Measurements from ENCODE around the gene NOCT.
"Not testable (repeated sequence)": the region's sequence is repeated elsewhere in the genome, so short reads cannot be mapped to it uniquely, and the experiment has no call there.

The NOCT gene, protein sequence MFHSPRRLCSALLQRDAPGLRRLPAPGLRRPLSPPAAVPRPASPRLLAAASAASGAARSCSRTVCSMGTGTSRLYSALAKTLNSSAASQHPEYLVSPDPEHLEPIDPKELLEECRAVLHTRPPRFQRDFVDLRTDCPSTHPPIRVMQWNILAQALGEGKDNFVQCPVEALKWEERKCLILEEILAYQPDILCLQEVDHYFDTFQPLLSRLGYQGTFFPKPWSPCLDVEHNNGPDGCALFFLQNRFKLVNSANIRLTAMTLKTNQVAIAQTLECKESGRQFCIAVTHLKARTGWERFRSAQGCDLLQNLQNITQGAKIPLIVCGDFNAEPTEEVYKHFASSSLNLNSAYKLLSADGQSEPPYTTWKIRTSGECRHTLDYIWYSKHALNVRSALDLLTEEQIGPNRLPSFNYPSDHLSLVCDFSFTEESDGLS

DNA sequence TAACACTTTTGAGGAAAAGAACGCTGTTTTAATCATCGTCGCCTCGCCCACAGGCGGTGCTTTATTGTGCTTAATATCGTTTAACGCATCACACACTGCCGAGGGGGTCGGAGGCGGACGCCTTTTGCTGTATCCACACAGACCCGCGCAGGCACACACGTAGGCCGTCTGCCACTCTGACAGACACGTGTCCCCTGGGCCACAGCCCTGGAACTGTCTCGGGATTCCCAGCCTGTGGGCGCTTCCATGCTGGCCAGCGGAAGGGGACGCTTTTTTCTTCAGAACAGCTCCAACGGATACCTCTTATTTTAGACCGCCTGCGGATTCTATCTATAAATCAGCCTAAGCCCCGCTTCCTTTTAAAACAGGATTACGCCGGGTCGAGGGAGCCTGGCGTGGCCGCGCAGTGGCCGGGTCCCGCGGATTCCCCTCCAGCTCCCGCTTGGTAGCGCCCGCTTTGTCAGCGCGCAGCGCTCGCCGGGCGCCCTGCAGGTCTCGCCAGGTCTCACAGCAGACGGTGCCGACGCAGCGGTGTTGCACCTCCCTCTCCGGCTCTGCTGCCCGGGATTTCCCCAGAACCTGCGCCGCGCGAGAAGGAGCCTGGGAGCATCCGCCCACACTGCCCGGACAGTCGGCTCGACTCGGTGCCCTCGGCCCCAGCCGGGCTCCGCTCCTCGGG is at the start of gene NOCT:
Gene NOCT (plus strand): TSS at position 513 of the 679 bp plus-strand sequence. CDS start 201 bp downstream, outside the sequence.
- peak; percentile 71 to 85 for DNase-seq (ENCODE audit: low read depth in 2 of 2)

DNA sequence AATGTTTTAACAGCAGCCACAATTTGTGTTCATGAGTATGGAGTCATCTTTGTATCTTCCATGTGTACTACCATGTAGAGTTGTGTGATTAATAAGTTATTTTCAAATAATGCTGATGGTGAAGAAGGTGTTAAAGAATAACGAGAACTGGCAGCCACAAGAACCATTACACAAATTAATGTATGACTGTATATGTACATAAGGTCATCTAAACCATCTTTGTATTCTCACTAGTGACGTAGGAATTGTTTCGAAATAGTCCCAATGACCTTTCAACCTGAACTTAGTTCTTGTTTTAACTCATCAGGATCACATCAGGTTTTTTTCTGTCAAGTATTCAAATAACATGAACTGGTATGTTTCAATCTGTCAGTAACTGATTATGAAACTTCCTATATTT is 48.3 kb upstream of the NOCT start:
- no peak for DNase-seq (ENCODE audit: low read depth in 2 of 2)

DNA sequence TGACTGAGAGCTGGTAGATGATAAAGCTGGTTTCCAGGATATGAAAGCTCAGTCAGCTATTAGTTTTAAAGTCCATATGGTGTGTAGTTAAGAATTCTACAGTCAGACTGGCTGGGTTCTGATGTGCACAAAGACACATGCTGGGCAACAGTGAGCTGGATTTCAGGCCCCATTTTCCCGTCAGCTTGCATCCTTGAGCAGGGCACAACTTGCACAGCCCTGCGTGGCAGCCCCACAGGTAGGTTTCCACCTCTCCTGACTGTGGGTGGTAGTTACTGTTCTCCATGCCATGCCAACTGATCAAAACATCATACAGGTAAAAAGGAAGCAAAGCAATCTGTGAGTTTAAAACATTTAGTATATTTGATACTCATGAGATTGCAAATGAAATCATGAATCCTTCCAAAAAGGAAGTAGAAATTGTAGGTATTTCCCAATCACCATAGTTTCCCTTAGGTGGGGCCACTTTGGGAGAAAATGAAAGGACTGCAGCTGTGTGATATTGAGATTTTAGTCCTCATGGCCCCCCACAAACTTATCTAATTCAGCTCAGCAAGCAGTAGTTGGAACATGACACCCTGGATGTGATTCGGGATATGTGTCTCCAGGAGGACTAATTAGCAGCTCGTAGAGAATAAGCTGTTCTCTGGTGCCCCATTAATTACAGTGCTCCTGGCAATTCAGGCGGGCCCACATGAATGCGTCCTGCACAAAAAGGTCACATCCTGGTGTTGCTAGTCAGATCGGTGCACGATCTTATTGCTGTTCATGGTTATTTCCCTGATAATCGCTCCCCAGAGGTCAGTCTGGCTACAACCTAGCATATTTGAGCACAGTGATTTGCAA is 42.4 kb upstream of the NOCT start:
- DNase-seq (ENCODE audit: low read depth in 2 of 2) = no peak

DNA sequence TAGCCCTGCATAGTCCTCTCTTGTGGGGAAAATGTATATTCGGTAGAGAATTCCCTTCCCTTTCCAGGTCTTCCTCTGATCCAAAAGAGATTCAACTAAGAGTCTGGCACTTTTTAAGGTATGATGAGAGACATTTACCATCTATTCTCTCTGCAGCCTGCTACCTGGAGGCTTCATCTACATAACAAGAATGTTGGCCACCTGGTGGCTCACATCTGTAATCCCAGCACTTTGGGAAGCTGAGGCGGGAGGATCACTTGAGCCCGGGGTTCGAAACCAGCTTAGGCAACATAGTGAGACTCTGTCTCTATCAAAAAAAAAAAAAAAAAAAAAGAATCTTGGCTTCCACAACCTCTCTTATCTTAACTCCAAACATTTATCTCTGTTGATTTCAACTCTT is 40.4 kb upstream of the NOCT start:
- no peak for DNase-seq (ENCODE audit: low read depth in 2 of 2)

DNA sequence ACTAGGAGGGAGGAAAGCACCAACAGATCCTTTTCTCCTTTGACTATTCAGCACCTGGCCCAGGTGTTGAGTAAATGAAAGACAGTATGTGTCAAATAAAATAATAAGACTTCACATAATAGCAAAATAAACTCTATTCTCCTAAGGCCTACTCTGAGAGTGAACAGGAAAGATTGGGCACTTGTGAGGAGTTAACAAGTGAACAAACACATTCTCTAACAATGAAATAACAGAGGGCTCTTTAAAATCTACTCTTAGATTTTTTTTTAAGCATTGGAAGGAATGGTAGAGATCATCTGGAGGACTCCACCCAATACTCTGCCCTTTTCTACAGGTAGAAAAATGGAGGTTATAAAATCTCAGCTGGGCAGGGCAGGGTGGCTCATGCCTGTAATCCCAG is 39.1 kb upstream of the NOCT start:
- DNase-seq (ENCODE audit: low read depth in 2 of 2) = no peak

DNA sequence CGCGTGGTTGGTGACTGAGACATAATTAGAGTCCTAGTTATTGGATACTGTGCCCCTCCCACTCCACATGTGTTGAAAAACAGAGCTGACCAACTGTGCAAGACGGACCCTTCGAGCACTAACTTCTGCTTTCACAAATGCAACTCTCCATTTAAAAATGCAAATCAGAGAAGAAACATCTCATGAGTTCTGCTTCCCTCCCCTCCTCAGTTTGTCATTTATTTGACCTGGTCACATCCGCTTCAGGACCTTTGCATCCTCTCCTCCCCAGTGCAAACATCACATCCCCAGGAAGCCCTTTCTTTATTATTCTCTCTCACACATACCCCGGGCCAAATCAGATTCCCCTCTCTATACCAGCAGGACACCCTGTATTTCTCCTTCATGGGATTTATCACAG is 38.1 kb upstream of the NOCT start:
- no peak for DNase-seq (ENCODE audit: low read depth in 2 of 2)

DNA sequence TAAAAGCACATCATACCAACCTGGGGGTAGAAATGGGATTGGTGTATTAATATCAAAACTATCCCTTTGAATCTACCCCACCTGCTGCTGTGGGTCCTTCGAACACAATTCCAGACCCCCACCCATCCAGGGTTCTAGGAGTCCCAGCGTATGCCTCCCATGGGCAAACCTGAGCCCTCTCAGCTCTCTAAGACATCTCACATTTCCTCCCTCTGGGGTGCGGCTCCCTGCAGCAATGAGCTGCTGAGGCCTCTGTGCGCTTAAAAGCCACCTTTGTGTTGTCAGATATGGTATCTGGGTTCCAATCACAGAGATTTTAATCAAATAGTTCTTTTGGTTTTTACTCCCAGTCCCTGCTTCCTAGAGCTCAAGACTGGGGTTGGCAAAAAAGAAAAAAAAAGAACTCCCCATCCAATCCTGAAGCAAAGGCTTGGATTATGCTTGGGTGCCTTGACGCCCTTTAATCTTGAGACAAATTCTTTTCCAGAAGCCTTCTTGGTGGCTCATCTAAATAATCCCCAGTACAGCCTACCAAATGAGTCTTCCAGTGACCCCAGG is 37.5 kb upstream of the NOCT start:
- DNase-seq (ENCODE audit: low read depth in 2 of 2) = no peak

DNA sequence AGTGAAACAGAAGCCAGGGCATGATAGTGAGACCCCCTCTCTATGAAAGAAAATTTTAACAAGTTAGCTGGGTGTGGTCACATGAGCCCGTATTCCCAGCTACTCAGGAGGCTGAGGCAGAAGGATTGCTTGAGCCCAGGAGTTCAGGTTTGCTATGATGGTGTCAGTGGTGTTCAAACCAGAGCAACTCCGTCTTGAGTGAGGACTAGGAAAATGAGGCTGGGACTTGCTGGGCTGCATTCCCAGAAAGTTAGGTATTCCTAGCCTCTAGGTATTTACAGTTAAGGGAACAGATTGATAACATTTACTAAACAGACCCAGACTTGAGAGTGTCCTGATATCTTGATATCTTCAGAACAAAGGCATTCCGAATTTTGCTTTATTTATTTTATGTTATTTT is 37.0 kb upstream of the NOCT start:
- no peak for DNase-seq (ENCODE audit: low read depth in 2 of 2)

DNA sequence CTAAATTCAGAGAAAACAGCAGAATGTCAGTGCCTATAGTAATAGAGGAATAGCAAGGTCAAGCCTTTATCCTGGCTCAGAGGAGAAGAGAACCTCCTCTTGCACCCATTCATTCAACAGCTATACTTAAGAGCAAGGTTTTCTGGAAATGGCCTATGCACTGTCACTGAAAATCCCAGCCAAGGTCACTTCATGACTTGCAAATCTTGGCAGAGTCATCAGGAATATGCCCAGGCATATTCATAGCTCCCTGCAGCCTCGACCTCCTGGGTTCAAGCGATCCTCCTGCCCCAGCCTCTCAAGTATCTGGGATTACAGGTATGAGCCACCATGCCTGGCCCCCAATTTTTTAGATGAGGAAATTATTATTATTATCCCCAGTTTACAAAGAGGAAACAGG is 35.8 kb upstream of the NOCT start:
- DNase-seq (ENCODE audit: low read depth in 2 of 2) = no peak

DNA sequence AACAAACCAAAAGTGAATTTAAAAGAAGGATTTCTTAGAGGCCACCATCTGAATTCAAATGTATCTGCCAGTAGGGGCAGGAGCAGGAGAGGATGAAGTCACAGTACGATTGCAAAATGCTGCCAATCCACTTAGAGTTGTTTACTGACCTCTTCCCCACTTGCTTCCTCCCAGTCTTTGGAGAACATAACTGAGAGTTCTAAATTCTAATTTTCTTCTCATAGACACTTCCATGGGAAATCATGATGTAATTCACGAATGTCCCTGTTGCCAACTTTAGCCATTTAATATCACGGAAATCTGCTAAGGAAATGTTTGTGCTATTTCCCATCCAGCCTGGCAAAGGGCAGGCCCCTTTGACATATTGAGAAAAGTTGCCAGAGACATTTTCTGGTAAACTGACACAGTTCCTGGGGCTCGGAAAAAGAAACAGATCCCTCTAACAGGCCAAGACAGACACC is 33.6 kb upstream of the NOCT start:
- DNase-seq (ENCODE audit: low read depth in 2 of 2) = no peak

DNA sequence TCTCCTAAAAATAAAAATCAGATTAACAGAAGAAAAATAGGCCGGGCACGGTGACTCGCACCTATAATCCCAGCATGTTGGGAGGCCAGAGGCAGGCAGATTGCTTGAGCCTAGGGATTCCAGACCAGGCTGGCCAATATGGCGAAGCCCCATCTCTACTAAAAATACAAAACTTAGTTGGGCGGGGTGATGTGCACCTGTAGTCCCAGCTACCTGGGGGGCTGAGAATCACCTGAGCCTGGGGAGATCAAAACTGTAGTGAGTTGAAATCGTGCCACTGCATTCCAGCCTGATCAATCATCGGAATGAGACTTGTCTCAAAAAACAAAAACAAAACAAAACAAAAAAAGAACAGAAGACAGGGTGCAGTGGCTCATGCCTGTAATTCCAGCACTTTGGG is 32.8 kb upstream of the NOCT start:
- DNase-seq (ENCODE audit: low read depth in 2 of 2) = no peak

DNA sequence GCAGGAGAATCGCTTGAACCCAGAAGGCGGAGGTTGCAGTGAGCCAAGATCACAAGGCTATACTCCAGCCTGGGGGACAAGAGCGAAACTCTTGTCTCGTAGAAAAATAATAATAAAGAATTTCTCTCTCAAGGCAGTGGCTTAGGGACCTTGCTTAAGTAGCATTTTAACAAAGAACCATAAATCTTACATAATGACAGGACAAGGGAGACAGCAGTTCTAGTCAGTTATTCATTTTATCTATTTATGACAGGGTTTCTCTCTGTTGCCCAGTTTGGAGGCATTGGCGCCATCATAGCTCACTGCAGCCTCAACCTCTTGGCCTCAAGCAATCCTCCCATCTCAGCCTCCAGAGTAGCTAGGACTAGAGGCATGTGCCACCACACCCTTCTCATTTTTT is 31.9 kb upstream of the NOCT start:
- no peak for DNase-seq (ENCODE audit: low read depth in 2 of 2)

DNA sequence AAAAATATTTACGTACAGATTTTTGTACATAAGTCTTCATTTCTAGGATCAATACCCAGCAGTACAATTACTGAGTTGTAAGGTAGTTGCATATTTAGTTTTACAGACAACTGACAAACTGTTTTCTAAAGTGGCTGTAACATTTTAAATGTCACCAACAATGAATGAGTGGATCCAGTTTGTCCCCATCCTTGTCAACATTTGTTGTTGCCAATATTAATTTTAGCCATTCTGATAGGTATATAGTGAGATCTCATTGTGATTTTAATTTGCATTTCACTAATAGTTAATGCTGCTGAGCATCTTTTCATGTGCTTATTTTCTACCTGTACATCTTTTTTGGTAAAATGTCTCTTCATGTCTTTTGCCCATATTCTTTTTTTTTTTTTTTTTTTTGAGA is 30.9 kb upstream of the NOCT start:
- no peak for DNase-seq (ENCODE audit: low read depth in 2 of 2)

DNA sequence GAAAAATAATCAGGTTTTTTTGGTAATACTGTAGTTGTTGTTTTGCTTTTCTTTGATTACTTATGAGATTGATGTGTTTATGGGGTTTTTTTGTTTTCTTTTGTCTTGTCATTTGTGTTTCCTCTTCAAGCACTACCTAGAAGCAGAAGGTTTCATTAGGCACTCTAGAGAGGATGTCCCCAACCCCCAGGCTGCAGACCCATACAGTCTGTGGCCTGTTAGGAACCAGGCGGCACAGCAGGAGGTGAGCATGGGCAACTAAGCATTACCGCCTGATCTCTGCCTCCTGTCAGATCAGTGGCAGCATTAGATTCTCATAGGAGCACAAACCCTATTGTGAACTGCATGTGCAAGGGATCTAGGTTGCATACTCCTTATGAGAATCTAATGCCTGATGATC is 22.9 kb upstream of the NOCT start:
- no peak for DNase-seq (ENCODE audit: low read depth in 2 of 2)

DNA sequence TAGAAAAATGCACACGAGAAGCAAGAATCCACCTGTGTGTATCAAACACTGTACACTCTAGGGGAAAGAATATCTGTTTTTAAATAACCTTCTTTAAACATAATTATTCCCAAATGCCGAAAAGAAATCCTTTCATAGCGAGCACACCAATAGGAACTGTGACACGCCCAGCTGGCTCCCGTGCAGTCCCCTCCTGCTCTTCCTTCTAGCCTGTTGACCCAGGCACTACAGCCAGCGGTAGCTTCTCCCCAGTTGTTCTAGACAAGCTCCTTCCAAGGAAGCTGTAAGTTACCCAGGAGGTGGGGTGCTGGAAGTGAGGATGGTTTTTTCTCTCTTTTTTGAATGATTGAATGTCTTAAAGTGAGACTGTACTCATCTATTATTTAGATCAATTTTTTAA is 19.5 kb upstream of the NOCT start:
- no peak for DNase-seq (ENCODE audit: low read depth in 2 of 2)

DNA sequence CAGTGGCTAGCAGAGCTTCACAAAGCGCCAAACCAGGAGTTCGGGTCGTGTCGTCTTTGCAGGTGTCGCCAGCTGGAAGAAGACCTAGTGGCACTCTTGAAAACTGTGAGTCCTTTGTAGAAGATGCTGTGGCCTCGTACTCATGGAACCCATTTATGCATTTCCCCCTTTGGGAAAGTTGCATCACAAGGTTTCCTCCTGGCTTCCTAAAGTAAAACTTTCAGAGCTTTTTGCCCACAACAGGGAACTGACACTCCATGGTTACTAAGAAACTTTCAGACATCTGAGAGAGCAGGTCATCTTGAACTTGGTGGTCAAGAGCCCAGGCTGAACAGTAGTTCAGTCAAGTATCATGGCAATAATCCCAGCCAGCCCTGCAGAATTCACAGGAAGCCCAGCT is 15.9 kb upstream of the NOCT start:
- DNase-seq (ENCODE audit: low read depth in 2 of 2) = no peak

DNA sequence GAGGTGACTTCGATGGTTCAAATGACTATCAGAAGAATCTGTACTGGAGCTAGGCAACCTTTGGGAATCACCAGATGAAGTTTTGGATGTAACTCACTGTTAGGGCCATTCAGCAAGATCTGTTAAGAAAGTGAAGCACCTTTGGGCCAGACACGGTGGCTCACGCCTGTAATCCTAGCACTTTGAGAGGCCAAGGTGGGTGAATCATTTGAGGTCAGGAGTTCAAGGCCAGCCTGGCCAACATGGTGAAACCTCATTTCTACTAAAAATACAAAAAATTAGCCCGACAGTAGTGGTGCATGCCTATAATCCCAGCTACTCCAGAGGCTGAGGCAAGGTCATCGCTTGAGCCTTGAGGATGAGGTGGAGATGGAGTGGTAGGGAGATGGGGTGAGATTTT is 15.4 kb upstream of the NOCT start:
- DNase-seq (ENCODE audit: low read depth in 2 of 2) = not testable (repeated sequence)

DNA sequence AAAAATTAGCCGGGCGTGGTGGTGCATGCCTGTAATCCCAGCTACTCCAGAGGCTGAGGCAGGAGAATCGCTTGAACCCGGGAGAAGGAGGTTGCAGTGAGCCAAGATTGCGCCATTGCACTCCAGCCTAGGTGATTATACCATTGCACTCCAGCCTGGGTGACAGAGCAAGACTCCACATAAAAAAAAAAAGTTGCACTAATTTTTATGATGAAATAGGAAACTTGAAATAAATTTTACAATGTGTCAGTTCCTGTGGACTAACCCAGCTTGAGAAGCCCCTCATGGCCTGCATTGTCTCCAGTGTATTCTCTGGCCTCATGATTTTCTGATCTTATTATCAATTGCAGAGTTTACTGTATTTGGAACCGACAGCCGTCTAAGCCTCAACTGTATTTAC is 14.2 kb upstream of the NOCT start:
- DNase-seq (ENCODE audit: low read depth in 2 of 2) = not testable (repeated sequence)

DNA sequence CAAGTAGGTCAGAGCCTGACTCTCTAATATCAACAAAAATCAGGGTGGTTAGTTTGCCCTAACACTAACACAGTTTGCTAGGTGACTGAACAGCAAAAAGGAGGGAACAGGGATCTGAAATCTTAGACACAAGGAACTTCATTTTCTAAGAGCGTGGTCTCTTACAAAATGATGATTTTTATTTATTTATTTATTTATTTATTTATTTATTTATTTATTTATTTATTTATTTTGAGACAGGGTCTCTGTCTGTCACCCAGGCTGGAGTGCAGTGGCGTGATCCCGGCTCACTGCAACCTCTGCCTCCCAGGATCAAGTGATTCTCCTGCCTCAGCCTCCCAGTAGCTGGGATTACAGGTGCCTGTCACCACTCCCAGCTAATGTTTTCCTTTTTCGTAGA is 11.9 kb upstream of the NOCT start:
- DNase-seq (ENCODE audit: low read depth in 2 of 2) = not testable (repeated sequence)

DNA sequence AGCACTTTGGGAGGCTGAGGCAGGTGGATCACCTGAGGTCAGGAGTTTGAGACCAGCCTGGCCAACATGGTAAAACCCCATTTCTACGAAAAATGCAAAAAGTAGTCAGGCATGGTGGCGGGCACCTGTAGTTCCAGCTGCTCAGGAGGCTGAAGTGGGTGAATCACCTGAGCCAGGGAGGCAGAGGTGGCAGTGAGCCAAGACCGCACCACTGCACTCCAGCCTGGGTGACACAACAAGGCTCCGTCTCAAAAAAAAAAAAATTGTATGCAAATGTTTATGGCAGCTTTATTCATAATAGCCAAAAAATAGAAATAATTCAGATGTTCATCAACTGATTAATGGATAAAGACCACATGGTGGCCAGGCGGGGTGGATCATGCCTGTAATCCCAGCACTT is 9.8 kb upstream of the NOCT start:
- no peak for DNase-seq (ENCODE audit: low read depth in 2 of 2)

DNA sequence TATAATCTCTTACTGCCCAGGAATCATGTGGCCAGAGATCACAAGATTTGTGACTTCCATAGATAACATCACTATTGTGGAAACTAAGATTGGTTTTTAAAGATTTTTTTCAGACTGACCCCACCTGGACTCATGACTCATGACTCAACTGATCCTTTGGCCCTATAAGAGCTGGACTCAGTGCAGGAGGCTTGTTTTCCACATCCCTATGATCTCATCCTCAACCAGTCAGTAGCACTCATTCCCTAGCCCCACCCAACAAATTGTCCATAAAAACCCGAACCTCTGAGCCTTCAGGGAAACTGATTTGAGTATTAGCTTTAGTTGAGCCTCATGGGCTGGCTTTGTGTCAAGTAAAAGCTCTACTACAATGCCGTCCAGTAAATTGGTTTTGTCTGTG is 7.9 kb upstream of the NOCT start:
- no peak for DNase-seq (ENCODE audit: low read depth in 2 of 2)

DNA sequence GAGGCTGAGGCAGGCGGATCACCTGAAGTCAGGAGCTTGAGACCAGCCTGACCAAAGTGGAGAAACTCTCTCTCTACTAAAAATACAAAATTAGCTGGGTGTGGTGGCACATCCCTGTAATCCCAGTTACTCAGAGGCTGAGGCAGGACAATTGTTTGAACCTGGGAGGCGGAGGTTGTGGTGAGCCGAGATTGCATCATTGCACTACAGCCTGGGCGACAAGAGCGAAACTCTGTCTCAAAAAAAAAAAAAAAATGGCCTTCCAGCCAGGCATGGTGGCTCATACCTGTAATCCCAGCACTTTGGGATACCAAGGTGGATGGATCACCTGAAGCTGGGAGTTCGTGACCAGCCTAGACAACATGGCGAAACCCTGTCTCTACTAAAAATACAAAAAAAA is 7.3 kb upstream of the NOCT start:
- not testable (repeated sequence) for DNase-seq (ENCODE audit: low read depth in 2 of 2)
